Measurements from ENCODE around the gene PPP1R14B.

PPP1R14B gene

GRCh38 chr11:64245401-64245796 lies 1.3 kb downstream of the PPP1R14B start:
- no peak for DNase-seq

DNA sequence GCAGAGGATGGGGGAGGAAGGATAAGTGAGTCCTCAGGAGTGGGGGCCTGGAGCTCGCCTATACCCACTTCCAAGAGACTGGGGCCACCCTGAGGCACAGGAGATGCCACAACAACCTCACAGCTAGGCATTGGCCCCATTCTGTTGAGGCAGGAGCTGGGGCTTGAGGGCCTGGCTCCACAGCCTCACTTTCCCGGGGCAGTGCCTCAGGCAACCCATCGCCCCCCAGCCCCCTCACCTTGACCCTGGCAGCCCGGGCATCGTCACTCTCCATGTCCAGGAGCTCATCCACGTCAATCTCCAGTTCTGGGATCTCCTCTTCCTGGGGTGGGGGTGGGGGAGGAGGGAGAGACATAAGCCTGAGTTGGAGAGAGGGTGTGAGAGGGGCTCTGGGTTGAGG lies 1.8 kb downstream of the PPP1R14B start:
- DNase-seq, result no peak

GRCh38 chr11:64244107-64244506 lies 2.6 kb downstream of the PPP1R14B start:
- DNase-seq, result no peak

- DNase-seq, result no peak
Observed at GRCh38 chr11:64243236-64243854, 3.4 kb downstream of the PPP1R14B start.

DNA sequence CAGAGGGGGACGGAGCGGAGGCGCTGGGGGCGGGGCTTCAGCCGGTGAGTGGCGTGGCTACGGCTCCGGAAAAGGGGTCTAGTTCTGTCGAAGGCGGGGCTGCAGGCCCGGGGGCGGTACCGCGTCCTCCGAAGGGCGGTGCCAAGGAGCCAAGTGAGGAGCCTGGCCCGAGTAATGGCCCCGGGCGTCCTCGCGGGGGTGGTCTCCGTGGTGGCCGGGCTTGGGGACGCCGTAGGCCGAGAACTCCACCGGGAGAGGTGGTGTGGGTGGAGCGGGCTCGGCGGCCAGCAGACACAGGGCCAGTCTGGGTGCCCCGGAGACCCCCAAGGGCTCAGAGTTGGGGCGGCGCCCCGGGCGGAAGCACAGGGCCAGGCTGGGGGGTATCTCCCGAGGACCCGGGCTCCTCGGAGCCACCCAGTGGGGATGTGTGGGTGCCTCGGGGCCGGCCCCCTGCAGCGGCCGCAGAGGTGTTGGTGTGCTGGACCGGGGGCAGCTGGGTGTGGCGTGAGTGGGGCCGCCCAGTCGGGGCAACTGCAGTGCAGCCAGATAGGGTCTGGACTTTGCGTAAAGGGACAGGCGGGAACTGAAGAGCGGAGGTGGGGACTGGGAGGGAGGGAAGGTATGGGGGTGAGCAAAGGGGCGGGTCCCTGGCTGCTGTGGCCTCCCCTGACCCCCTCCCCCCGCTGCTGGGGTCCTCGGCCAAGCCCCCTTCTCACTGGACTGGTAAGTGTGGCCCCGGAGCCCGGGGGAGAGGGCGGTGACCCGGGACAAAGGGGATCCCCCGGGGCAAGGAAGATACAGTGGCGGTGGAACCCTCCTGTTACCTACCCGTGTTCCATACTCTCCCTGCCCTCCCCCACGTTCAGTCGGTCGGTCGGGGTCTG lies 5.0 kb downstream of the PPP1R14B start:
- peak; percentile 99 for DNase-seq

DNA sequence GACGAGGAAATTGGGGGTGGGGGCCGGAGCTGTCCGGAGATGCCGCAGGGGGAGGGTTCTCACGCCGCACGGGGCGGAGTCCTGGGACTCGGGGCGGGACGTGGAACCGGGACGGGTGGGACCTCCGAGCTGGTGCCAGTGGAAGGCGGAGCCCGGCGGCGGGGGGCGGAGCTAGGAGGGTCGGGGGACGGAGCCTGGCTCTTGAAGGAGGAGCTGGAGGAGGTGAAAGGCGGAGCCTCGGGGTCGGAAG lies 5.6 kb downstream of the PPP1R14B start:
- DNase-seq, result no peak

DNA sequence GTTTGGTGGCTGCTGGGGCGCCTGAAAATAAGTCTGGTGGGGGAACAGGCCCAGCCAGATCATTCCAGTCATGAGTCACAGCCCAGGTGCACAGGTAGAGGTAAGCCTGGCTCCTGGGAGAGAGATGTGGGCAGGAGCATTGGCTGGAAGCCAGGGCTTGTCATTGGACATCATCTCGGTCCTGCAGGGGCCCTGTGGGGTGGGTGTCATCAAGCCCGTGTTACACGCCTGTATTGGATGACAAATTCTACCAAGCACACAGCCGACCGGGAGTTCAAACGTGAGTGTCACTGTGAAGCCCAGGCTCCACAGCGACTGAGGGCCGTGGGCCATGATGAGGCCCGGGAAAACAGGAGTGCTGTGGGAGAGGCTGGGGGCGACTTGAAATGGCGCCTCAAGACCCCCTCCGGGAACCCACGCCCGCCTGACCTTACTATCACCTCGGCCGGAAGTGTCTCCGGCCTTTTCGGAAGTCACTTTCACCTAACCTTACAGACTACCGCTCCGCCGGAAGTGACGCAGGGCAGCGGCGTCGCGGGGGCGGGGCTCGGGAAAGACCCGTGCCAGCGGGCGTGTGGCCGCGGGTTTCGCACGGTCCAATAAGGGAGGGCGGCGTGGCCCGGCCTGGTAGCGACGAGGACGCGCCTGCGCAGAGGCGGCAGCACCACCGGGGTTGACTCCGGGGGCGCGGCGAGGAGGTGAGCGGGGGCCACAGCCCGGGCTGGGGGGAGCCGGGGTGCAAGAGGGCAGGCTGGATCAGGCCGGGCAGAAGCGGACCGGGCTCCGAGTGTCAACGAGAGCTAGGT lies 6.1 kb downstream of the PPP1R14B start, which contains the start of gene FKBP2:
TSS of gene FKBP2 (plus strand) at position 661 of the 806 bp plus-strand sequence. CDS start 1,293 bp downstream, outside the sequence.
- DNase-seq, result peak; percentile 98

- DNase-seq, result no peak
Observed at GRCh38 chr11:64239662-64240434, 6.9 kb downstream of the PPP1R14B start.

GRCh38 chr11:64238999-64239398 lies 7.7 kb downstream of the PPP1R14B start:
- no peak for DNase-seq

- DNase-seq, result no peak
Observed at GRCh38 chr11:64238076-64238475, 8.7 kb downstream of the PPP1R14B start.

- DNase-seq, result no peak
Observed at GRCh38 chr11:64237484-64237951, 9.2 kb downstream of the PPP1R14B start.

DNA sequence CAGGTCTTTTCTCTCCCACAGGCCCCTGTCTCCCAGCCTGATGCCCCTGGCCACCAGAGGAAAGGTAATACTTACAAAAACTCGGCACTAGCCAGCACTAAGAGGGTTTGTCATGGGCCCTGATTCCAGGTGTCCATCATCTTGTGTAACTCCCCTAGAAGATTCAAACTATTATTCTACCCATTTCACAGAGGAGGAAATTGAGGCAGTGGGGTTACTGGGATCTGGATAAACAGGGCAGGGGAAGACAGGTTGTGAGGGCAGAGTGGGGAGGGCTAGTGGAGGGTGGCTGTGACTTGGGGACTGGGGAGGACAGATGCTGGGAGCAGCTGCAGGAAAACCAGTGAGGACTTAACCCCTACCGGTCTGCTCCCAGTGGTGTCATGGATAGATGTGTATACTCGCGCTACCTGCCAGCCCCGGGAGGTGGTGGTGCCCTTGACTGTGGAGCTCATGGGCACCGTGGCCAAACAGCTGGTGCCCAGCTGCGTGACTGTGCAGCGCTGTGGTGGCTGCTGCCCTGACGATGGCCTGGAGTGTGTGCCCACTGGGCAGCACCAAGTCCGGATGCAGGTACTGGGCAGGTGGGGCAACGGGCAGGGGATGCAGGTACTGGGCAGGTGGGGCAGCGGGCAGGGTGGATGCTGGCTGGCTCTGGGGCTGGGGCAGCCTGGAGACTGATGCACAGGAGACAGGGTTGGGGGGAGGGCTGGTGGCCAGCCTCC lies 11.1 kb downstream of the PPP1R14B start:
- DNase-seq, result no peak

- peak; percentile 57 for DNase-seq
Observed at GRCh38 chr11:64234647-64235379, 11.9 kb downstream of the PPP1R14B start.

- DNase-seq, result peak; percentile 69
Observed at GRCh38 chr11:64233913-64234586, 12.7 kb downstream of the PPP1R14B start, which contains the start of gene VEGFB. TSS of gene VEGFB (plus strand) at chr11:64234584. CDS start at chr11:64234834, 250 bp downstream.

- DNase-seq, result no peak
Observed at GRCh38 chr11:64232967-64233315, 13.8 kb downstream of the PPP1R14B start.

- no peak for DNase-seq
Observed at GRCh38 chr11:64232182-64232966, 14.4 kb downstream of the PPP1R14B start.

DNA sequence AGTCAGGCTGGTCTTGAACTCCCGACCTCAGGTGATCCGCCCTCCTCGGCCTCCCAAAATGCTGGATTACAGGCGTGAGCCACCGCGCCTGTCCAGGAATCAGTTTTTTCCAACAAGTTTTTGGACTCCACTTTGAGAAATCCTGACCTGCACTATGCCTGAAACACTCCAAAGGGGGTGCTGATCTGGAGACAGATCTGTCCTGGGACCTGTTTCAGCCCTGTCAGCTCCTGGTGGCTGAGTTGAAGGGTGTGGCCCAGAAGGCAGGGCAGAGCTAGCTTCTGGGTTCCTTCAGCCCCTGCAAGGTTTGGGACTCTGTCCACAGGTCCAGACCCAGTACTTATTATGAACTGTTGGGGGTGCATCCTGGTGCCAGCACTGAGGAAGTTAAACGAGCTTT lies 15.2 kb downstream of the PPP1R14B start:
- DNase-seq, result peak; percentile 7

GRCh38 chr11:64230985-64231365 lies 15.8 kb downstream of the PPP1R14B start:
- DNase-seq, result no peak

DNA sequence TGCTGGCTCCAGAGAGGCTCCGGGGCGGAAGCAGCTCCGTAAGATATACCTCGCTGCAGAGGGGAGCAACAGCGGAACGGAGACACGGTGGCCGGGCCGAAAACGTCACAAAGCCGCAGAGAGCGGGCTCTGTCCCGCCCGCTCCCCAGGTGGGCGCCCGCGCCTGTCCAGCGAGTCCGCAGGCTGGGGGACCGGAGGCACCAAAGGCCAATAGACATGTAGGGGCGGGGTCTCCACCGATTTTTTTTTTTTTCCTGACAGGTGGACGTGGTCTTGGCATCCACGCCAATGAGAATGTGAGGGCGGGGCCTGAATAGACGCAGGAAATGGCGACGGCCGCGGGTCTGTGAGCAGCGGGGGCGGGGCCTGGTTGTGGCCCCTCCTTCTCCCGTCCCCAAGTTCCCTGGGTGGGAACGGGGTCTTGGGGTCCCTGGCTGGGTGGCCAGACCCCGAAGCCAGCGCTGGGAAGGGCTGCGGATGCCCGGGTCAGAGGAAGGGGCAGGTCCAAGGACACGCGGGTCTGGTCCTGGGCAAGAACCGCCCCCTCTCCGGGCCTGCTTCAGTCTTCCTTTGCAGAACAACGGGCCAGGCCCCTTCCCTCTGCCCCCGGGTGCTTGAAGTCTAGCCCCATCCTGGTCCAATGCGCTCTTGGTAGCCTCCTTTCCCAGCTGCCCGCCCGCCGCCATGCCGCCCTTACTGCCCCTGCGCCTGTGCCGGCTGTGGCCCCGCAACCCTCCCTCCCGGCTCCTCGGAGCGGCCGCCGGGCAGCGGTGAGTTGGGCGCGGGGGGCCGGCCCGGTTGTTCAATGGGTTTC lies 16.4 kb downstream of the PPP1R14B start, which contains the start of gene DNAJC4:
TSS of gene DNAJC4 (plus strand) at position 378 of the 814 bp plus-strand sequence. CDS start at position 685, 307 bp downstream.
- peak; percentile 88 for DNase-seq
